ENCODE measurements around the gene NPIPA3.
"Not testable (repeated sequence)": the region's sequence is repeated elsewhere in the genome, so short reads cannot be mapped to it uniquely, and the experiment has no call there.

The NPIPA3 gene

DNA sequence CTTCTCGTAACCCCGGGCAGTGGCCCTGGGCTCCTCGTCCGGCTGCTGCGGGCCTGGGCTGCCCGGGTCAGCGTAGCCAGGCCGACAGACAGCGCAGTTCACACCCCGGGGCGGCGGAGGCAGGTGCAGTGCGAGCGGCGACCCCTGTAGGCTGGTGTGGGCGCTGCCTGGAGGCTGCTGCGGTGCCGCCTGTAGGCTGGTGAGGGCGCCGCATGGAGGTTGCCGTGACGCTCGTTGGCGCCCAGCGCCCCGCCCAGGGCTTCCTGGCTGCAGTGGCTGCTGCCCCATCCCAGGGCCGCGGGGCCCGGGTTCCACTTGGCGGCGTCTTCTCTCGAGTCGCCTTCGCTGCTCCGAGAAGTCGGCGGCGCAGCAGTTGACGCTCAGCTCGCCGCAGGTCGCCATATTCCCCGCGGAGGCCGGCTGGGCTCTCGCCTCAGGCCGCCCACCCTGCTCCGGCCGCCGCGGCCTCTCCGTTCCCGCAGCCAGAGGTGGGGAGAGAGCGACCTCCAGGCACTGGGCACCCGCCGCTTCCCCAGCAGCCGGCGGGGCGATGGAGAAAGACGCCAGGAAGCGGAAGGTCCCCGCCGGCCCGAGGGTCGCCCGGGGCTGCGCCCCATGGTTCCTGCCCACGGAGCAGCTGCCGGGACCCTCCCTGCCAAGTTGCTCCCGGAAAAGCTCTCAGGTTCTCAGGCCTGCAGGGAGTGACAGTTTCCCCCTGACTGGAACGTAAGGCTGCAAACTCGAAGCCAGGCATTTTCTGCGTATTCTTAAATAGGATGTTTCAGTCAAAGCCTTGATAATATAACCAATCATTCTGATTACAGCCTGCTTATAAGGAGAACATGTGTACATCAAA is at the start of gene NPIPA3:
Gene NPIPA3 (plus strand): TSS at position 256 of the 856 bp plus-strand sequence. CDS start 5,533 bp downstream, outside the sequence.
- not testable (repeated sequence) for DNase-seq

DNA sequence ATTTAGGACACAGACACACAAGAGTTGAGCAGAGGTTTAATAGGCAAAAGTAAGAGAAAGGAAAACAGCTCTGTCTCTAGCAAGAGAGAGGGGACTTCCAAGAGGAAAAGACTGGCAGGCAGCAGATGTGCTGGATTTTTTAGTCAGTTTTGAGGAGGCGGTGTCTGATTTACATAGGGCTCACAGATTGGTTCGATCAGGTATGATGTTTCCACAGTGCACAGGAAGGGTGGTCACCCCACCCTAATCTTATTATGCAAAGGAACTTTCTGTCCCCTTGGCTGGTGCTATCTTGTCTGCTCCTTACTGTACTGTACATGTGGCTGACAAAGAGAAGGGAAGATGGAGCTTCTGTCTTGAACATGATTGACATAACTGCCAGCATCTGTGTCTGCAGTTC is 45.1 kb upstream of the NPIPA3 start:
- no peak for DNase-seq

DNA sequence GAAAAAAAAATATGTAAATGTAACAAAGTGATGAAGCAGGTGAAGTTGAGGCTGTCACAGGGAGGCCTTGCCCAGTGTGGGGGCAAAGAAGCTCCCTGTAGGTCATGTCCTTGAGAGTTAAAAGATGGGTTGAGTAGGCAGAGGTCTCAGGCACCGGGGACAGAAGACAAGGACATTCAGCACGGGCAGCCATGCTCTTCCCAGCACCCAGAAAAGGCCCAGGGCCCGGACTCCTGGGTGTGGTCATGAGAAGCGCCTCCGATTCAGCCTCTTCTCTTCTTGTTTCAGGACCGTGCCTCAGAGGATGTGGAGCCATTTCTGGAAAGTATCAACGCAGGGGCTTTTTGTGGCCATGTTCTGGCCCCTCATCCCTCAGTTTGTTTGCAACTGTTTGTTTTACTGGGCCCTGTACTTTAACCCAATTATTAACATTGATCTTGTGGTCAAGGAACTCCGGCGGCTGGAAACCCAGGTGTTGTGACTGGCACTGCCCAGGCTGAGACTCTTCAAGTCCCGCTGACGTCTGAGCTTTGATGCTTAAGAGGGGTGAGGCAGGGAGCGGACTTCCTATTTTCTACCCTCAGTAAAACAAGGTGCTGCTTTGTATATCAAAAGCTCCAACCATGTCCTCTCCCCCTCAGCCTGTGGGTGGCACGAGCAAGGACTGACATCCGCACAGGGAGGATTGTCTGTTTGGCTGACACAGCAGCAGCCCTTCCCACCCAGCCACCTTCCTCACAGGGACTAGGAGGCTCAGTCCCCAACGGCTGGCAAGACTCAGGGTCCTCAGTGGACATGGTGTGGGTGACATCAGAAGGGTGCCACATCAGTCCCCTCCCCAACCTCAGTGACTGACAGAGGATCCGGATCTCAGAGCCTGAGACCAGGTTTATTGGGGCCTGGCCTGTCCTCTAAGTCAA is 35.6 kb upstream of the NPIPA3 start:
- DNase-seq: no peak

DNA sequence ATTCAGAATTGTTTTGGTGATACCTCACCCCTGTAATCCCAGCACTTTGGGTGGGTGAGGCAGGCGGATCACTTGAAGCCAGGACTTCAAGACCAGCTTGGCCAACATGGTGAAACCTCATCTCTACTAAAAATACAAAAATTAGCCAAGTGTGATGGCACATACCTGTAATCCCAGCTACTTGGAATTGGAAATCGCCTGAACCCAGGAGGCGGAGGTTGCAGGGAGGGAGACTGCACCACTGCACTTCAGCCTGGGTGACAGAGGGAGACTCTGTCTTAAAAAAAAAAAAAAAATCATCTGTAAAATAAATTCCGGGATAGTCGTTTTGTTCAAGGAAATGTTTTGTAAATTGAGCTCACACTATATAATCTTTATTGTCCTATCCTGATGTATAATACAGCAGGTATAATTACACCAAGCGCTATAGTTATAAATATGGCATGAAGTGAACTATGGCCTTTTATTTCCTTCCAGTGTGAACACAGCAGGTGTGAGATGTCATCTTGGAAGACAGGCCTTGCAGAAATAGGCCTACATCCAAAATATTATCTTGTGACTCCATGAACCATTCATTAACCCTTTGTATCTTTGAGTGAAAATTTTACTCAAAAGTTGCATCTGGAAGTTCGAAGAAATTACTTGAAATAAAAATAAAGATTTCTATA is 34.5 kb upstream of the NPIPA3 start:
- no peak for DNase-seq

DNA sequence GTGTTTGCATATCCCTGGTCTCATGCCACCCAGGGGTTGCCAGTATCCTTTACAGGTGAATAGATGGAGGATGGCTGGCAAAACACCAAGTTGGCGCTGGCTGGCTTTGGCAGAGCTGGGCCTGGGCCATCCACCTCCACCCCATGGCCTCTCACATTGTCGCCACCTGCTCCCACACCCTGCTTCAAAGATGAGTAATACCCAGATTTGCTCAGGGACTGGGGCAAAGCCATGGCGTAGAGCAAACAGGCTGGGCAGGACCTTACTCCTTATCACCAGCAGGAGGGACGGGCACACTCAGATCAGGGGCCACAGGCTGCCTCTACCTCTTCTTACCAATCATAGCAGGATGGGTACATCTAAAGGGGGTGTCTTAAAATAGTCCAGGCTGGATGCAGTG is 33.4 kb upstream of the NPIPA3 start:
- DNase-seq: no peak

DNA sequence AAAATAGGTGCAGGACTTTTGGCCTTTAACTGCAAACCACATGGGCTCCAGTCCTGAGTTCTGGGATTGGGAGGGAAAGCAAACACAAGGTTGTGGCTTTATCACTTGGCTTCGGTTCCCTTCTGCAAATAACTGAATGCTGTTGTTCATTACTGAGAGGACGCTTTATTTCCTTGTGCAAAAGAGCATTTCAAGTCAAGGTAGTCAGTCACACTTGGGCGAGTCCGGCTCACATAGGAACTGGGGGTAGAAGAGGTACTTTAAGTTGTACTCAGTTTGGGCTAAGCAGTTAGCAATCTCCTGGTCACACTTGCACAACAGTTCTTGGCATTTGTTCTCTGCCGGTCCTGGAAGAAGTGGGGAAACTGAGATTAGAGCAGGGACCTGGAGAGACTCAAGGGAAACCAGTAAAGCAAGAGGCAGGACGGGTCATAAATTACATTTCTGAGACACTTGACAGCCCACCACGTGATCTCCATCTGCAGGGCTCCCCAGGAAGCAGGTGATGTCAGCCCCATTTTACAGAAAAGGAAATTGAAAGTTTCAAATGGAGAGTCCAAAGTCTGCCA is 30.7 kb upstream of the NPIPA3 start:
- no peak for DNase-seq

DNA sequence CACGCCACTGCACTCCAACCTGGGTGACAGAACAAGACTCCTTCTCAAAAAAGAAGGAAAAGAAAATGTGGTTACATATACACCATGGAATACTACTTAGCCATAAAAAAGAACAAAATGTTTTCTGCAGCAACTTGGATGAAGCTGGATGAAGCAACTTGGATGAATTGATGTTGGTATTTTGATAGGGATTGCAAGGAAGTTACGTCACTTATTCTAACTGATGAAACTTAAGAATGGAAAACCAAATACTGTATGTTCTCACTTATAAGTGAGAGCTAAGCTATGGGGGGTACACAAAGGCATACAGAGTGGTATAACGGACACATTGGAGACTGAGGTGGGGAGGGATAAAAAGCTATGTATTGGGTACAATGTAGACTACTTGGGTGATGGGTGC is 26.6 kb upstream of the NPIPA3 start:
- no peak for DNase-seq

DNA sequence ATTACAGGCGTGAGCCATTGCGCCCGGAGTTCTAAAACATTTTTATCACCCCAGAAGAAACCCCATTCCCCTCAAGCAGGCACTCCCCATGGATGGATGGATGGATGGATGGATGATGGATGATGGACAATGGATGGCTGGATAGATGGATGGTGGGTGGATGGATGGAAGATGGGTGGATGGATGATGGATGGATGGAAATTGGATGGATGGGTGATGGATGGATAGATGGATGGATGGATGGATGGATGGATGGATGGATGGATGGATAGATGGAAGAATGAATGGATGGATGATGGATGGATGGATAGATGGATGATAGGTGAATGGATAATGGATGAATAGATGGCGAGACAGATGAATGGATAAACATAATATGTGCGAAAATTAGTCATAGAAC is 25.6 kb upstream of the NPIPA3 start:
- DNase-seq: no peak

DNA sequence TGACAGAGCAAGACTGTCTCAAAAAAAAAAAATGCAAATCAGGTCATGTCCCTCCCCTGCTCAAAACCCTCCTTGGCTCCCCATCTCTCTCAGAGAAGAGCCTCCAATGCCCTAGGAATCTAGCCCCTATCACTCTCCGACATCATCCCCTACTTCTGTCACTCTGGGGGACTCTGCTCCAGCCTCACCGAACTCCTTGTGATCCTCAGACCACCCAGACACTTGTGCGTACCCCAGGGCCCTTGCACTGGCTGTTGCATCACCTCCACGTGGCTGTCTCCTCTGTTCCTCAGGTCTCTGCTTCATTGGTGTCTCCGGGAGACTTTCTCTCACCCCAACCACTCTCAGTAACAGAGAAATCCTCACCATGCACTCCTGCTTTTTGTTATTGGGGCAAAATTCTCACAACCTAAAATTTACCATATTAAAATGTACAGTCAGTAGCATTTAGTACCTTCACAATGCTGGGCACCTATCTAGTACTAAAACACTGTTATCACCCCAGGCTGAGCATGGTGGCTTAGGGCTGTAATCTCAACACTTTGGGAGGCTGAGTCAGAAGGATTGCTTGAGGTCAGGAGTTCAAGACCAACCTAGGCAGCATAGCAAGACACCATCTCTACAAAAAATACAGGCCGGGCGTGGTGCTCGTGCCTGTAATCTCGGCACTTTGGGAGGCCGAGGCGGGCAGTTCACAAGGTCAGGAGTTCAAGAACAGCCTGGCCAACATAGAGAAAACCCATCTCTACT is 24.3 kb upstream of the NPIPA3 start:
- DNase-seq: no peak

DNA sequence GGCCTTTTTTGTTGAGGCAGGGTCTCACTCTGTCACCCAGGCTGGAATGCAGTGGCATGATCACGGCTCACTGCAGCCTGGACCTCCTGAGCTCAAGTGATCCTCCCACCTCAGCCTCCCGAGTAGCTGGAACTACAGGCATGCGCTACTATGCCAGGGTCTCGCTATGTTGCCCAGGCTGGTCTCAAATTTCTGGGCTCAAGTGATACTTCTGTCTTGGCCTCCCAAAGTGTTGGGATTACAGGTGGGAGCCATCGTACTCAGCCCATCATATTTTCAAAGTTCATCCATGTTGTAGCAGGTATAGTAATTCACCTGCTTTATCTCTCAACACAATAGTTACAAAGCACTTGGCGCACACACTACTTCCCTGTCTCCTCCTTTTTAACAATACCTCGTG is 22.8 kb upstream of the NPIPA3 start:
- DNase-seq: not testable (repeated sequence)

DNA sequence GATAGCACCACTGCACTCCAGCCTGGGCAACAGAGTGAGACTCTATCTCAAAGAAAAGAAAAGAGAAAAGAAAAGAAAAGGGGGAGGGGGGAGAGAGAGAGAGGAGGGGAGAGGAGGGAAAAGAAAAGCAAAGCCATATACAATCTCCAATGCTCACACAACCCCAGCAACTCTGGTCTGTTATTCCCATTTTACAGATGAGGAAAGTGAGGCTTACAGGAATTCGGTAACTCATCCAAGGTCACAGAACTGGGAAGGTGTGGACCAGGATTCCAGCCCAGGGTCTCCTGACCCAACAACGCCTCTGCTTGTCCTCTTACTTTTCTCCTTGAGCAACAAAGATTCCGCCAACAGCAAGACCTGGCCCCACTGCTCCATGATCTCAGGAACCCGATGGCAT is 22.1 kb upstream of the NPIPA3 start:
- DNase-seq: no peak

DNA sequence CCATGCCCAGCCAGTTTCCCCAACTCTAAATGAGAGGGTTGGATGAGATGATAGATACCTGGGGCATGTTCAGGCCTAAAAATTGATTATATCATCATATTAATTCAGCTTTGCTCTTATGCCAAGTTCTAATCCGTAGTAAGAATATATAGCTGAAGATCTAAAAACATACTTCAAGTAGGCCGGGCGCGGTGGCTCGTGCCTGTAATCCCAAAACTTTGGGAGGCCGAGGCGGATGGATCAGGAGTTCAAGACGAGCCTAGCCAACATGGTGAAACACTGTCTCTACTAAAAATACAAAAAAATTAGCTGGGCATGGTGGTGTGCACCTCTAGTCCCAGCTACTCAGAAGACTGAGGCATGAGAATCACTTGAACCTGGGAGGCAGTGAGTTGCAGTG is 21.1 kb upstream of the NPIPA3 start:
- DNase-seq: no peak

DNA sequence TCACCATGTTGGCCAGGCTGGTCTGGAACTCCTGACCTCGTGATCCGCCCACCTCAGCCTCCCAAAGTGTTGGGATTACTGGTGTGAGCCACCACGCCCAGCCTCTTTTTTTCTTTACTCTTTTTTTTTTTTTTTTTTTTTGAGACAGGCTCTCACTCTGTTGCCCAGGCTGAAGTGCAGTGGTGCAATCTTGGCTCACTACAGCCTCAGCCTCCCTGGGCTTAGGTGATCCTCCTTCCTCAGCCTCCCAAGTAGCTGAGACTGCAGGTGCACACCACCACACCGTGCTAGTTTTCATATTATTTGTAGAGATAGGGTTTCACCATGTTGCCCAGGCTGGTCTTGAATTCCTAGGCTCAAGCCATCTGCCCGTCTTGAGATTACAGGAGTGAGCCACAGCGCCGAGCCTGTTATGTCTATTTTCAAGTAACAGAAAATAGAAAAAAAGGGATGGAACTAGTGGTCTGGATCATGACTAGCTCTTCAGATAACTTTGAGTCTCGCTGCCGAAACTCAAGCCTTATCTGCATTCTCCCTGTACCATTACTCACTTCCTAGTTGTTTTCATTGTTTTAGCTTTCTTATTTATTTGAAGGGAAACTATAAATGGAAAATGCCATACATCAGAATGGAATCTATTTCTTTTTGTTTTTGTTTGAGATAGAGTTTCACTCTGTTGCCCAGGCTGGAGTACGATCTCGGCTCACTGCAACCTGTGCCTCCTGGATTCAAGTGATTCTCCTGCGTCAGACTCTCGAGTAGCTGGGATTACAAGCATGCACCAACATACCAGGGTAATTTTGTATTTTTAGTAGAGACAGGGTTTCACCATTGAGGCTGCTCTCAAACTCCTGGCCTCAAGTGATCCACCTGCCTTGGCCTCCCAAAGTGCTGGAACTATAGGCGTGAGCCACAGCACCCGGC is 17.1 kb upstream of the NPIPA3 start:
- DNase-seq: not testable (repeated sequence)

DNA sequence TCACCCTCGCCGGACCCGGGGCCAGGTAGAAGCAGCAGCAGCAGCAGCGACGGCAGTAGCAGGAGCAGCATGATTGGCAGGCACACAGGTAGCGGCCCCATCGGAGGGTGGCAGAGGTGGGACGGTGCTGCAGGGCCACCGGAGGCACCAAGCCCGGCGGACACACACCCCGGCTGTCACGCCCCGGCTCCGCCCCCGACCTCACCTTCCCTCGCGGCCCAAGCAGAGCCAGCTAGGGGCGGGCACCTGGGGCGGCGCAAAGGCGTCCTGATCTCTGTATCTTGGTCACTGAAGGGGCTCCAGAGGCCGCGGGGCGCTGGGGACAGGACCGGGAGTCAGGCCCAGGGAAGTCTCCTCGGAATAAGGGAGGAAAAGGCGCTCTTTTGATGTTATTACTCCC is 9.1 kb upstream of the NPIPA3 start, which contains the start of gene PLA2G10:
Gene PLA2G10 (minus strand): TSS at position 180 of the 400 bp plus-strand sequence. CDS start 79 bp downstream, at position 101.
- not testable (repeated sequence) for DNase-seq

DNA sequence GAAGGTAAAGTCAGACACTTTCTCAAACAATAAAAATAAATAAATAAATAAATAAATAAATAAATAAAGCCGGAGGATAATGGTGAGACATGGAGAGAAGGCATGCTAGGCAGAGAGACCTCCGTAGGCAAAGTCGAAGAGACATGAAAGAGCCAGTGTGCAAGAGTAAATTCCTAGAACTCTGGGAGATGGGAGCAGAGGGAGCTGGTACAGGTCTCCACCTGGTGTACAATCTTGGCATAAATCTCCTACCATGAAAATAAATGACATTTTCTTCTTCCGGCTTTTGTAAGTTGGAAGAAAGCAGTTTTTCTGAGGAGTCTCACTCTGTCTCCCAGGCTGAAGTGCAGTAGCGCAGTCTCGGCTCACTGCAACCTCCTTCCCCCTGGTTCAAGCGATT is 1.4 kb upstream of the NPIPA3 start:
- DNase-seq: not testable (repeated sequence)

DNA sequence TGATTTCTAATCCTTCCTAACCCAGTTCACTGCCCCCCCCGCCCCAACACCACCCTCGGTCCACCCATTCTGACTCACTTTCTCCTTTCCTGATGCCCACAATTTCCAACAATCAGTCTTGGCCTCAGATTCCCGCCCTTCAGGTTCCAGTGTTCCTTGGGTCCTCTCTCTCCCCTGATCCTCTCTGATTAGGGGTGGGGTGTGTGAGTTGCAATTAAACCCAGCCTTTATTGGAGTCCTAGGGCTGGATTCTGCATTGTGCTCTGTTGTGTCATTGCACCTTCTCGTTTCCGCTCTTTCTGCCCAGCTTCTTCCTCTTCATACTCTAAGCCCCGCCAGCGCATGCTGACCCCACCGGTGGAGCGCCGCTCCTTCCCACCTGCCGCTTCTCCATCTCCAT is 539 bp upstream of the NPIPA3 start:
- DNase-seq: not testable (repeated sequence)

DNA sequence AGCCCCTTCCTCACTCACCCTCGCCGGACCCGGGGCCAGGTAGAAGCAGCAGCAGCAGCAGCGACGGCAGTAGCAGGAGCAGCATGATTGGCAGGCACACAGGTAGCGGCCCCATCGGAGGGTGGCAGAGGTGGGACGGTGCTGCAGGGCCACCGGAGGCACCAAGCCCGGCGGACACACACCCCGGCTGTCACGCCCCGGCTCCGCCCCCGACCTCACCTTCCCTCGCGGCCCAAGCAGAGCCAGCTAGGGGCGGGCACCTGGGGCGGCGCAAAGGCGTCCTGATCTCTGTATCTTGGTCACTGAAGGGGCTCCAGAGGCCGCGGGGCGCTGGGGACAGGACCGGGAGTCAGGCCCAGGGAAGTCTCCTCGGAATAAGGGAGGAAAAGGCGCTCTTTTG is 30.0 kb downstream of the NPIPA3 start:
- not testable (repeated sequence) for DNase-seq

DNA sequence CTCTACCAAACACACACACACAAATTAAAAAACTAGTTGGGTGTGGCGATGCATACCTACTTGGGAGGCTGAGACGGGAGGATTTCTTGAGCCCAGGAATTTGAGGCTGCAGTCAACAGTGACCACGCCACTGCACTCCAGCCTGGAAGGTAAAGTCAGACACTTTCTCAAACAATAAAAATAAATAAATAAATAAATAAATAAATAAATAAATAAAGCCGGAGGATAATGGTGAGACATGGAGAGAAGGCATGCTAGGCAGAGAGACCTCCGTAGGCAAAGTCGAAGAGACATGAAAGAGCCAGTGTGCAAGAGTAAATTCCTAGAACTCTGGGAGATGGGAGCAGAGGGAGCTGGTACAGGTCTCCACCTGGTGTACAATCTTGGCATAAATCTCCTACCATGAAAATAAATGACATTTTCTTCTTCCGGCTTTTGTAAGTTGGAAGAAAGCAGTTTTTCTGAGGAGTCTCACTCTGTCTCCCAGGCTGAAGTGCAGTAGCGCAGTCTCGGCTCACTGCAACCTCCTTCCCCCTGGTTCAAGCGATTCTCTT is 37.7 kb downstream of the NPIPA3 start:
- not testable (repeated sequence) for DNase-seq

DNA sequence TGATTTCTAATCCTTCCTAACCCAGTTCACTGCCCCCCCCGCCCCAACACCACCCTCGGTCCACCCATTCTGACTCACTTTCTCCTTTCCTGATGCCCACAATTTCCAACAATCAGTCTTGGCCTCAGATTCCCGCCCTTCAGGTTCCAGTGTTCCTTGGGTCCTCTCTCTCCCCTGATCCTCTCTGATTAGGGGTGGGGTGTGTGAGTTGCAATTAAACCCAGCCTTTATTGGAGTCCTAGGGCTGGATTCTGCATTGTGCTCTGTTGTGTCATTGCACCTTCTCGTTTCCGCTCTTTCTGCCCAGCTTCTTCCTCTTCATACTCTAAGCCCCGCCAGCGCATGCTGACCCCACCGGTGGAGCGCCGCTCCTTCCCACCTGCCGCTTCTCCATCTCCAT is 38.6 kb downstream of the NPIPA3 start:
- DNase-seq: not testable (repeated sequence)

Measured in stimulated activated CD4-positive, alpha-beta T cell treated with anti-CD3 and anti-CD28 coated beads, Interleukin-1b, Interleukin-23, amount 100 ng/mL, for 48 hours (primary cell).